HG02938 (cell line): ENCODE data around the gene AHDC1.

Source experiments
- ATAC-seq: cut with Tn5 transposase; IDR thresholded peaks from one replicate; pipeline ENCODE4 v1.9.1; 2021; ENCODE audit warnings: mild to moderate bottlenecking, moderate library complexity; ENCODE audit not compliant: unreplicated experiment

AHDC1 gene

GRCh38 chr1:27615346-27616192, 11.6 kb upstream of the AHDC1 start:
- no peak for ATAC-seq

GRCh38 chr1:27614625-27615344, 10.8 kb upstream of the AHDC1 start:
- no peak for ATAC-seq

GRCh38 chr1:27614043-27614624, 10.2 kb upstream of the AHDC1 start:
- no peak for ATAC-seq

GRCh38 chr1:27612718-27613117, 8.8 kb upstream of the AHDC1 start:
- ATAC-seq, result no peak

- ATAC-seq, result no peak
Observed at GRCh38 chr1:27611450-27611849, 7.5 kb upstream of the AHDC1 start.

GRCh38 chr1:27609618-27610240, 5.8 kb upstream of the AHDC1 start:
- ATAC-seq, result no peak

GRCh38 chr1:27609210-27609555, 5.2 kb upstream of the AHDC1 start:
- no peak for ATAC-seq

GRCh38 chr1:27607239-27607804, 3.4 kb upstream of the AHDC1 start:
- no peak for ATAC-seq

GRCh38 chr1:27606708-27607238, 2.8 kb upstream of the AHDC1 start:
- no peak for ATAC-seq

GRCh38 chr1:27605796-27606707, 2.1 kb upstream of the AHDC1 start:
- no peak for ATAC-seq

GRCh38 chr1:27605300-27605766, 1.4 kb upstream of the AHDC1 start:
- no peak for ATAC-seq

- ATAC-seq, result no peak
Observed at GRCh38 chr1:27604579-27605299, 795 bp upstream of the AHDC1 start.

- no peak for ATAC-seq
Observed at GRCh38 chr1:27603309-27603680, 649 bp downstream of the AHDC1 start.

- no peak for ATAC-seq
Observed at GRCh38 chr1:27602462-27603308, 1.3 kb downstream of the AHDC1 start.

GRCh38 chr1:27601771-27602461, 2.0 kb downstream of the AHDC1 start:
- no peak for ATAC-seq

GRCh38 chr1:27601321-27601770, 2.6 kb downstream of the AHDC1 start:
- ATAC-seq, result no peak

- ATAC-seq, result no peak
Observed at GRCh38 chr1:27600498-27601175, 3.3 kb downstream of the AHDC1 start.
